ENCODE data around the gene SPDYE16.
"Not testable (repeated sequence)": the region's sequence is repeated elsewhere in the genome, so short reads cannot be mapped to it uniquely, and the experiment has no call there.

- not testable (repeated sequence) for TF ChIP-seq CTCF (IDR thresholded peaks at IDR 0.05 in 4 of 5, conservative IDR thresholded peaks at IDR 0.05 in 1 of 5); POLR2A (IDR thresholded peaks at IDR 0.05)
Observed at GRCh38 chr7:76499201-76499923, 43.7 kb downstream of the SPDYE16 start.

Data from gastrocnemius medialis (tissue), 4 donors.